NCI-H2081 treated with DMSO at 0.1 percent for 48 hours (cell line): ENCODE results near the gene SLC43A1.
"Not testable (repeated sequence)": the region's sequence is repeated elsewhere in the genome, so short reads cannot be mapped to it uniquely, and the experiment has no call there.

Experiments used
- DNase-seq: peaks from one replicate; lab custom pipeline; 2025; lab: John Stamatoyannopoulos, UW

Gene SLC43A1

DNA sequence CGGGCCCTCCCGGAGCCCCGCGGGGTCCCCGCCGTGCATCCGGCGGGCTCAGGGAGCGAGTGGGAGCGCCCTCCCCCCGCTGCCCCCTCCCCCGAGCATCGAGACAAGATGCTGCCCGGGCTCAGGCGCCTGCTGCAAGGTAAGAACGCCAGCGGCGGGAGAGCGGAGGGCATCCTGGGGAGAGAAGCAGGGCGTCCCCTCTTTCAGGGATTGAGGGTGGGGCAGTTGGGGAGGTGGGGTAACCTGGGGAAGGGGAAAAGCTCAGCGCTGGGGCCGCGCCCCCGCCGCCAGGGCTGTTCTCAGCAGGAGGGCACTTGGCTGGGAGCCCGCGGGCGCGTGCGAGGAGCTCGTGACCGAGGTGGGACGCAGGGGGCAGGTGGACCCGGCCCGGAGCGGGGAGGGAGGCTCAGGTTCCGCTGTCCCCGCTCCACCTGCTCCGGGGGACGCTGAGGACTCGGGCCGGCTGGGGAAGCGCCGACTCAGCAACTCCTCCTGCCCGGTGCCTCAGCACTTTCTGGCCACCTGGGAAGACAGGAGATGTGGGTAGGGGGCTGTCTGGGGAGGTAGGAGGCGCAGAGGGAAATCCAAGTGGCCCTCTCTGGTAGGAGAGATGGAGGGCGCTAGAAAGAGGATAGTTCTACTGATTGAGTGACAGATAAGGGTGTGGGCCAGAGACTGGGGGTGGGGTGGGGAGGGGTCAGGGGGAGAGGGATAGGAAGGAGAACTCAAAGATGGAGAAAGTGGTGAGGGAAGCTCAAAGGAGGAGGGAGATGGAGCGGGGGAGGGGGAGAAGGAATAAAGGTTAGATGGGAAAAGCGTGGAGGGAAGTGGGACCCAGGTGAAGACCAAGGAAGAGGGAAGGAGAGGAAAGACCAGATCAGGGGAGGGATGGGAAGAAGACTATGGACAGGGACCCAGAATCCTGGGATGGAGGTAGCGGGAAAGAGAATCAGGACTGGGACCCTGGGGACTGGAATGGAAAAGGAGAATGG lies 54.4 kb downstream of the SLC43A1 start:
- DNase-seq, result no peak

- DNase-seq, result no peak
These were observed 55.3 kb downstream of the SLC43A1 start, which contains the start of gene RTN4RL2 for GRCh38 chr11:57460022-57460757. Gene RTN4RL2 (plus strand): TSS chr11:57460528. CDS start chr11:57460866, 338 bp downstream.

DNA sequence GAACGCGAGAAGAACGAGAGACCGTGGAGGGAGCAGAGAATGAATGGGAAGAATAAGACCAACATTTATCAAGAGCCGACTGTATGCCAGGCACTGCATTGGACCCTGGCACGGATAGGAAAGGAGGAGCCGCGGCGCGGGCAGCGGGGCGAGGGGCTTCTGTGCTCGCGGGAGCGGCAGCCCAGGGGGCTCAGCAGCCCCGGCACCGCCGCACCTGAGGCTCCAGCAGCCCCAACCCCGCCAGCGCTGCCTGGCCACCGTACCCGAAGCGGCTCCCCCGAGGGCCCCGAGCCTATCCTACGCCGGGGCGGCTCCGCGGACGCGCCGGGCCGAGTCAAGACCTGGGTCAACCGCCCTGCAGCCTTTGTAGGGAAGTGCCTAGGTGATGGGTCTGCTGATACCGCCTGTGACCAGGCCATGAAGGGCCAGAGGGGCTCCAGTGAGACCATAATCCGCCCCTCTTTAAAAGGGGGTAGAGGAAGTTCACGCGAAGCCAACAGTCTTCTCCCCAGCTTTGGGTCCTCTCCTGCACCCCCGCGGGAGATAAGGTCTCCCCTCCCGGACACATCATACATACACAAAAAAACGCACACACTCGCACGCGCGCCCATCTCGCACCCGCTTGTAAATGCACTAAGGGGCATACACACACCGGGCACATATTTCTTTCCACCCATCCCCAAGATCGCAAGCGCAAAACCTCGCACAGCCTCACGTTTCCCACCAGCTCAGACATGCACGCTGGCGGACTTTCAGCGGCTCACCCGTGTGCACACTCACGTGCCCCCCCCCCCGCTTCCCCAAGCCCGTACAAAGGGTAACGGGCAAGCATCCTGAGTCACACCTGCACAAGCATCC lies 56.1 kb downstream of the SLC43A1 start:
- DNase-seq, result no peak

DNA sequence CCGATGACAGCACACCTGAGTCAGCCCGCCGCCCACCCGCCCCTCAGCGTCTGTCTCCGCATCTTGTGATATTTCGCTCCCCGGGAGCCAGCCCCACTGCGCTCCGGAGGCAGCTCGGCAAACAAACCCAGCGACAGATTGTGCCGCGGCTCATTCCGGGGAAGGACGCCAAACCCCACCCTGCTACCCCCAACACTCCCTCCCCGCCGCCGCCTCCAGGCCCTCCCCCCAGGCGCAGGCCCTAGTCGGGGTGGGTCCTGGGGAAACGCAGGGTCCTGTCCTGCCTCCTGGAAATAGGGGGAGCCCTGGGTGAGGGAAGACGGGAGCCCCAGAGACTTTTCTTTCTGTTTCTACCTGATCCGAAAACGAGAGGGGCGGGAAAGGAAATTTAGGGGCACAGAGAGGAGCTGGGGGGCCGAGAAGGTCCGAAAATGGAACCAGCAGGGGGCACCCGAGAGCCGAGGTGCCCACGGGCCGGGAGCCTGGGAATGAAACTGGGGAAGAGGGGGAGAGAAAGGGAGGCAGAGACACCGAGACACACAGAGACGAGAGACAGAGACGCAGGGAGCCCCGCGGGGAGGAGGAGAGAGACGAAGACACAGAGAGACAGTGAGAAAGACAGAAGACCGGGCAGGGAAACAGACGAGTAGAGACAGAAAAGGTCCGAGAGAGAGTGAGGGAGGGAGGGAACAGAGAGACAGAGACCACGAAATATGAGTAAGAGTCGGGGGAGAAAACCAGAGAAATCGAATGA lies 56.9 kb downstream of the SLC43A1 start:
- DNase-seq, result no peak

DNA sequence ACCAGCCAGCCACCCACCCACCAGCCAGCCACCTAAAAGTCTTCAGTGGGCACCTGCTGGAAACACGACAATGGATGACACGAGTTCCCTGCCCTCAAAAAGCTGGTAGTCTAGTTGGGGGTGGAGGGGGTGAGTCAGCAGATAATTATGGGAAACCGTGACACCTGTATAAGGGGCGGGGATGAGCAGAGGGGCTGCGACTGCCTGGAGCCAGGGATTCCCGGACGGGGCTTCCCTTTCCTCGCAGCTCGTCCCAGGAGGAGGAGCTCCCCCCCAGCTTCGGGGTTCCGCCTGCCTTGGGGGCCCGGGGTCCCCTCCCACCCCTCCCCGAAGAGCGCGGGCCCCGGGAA lies 57.5 kb downstream of the SLC43A1 start:
- DNase-seq, result no peak

DNA sequence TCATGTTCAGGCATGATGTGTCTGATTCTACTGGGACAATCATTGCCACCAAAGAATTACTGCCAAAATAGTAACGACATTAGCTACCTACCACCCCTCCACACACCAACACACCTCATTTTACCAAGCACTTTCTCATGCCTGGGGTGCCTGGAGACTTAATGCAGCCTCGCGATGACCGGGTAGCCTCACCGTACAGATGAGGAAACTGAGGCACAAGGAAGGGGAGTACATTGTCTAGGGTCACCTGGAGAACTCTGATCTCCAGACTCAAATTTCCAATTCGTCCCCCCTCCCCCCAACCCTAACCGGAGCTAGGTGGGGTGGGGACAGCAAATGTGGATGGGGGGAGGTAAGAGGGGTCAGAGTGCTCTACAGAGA lies 57.9 kb downstream of the SLC43A1 start:
- no peak for DNase-seq

- DNase-seq, result no peak
These were observed 58.4 kb downstream of the SLC43A1 start for GRCh38 chr11:57456960-57457642.

GRCh38 chr11:57453543-57454177 lies 61.8 kb downstream of the SLC43A1 start:
- no peak for DNase-seq

- no peak for DNase-seq
These were observed 69.4 kb downstream of the SLC43A1 start for GRCh38 chr11:57446055-57446454.

GRCh38 chr11:57445122-57445394 lies 70.4 kb downstream of the SLC43A1 start:
- not testable (repeated sequence) for DNase-seq

GRCh38 chr11:57444362-57445121 lies 71.0 kb downstream of the SLC43A1 start:
- no peak for DNase-seq

GRCh38 chr11:57440744-57441414 lies 74.6 kb downstream of the SLC43A1 start:
- no peak for DNase-seq

- no peak for DNase-seq
These were observed 75.7 kb downstream of the SLC43A1 start for GRCh38 chr11:57439786-57440185.

GRCh38 chr11:57438345-57439285 lies 76.9 kb downstream of the SLC43A1 start:
- DNase-seq, result no peak

DNA sequence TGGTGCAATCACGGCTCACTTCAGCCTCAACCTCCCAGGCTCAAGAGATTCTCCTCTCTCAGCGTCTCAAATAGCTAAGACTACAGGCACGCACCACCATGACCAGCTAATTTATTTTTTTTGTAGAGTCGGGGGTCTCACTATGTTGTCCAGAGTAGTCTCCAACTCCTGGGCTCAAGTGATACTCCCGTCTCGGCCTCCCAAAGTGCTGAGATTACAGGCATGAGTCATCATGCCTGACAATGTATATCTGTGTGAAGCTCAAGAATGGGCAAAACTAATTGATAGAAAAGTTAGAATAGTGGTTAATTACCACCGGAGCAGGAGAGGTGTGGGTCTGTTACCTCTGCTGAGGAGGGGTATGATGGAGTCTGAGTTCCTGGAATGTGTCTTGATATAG lies 79.5 kb downstream of the SLC43A1 start:
- no peak for DNase-seq

DNA sequence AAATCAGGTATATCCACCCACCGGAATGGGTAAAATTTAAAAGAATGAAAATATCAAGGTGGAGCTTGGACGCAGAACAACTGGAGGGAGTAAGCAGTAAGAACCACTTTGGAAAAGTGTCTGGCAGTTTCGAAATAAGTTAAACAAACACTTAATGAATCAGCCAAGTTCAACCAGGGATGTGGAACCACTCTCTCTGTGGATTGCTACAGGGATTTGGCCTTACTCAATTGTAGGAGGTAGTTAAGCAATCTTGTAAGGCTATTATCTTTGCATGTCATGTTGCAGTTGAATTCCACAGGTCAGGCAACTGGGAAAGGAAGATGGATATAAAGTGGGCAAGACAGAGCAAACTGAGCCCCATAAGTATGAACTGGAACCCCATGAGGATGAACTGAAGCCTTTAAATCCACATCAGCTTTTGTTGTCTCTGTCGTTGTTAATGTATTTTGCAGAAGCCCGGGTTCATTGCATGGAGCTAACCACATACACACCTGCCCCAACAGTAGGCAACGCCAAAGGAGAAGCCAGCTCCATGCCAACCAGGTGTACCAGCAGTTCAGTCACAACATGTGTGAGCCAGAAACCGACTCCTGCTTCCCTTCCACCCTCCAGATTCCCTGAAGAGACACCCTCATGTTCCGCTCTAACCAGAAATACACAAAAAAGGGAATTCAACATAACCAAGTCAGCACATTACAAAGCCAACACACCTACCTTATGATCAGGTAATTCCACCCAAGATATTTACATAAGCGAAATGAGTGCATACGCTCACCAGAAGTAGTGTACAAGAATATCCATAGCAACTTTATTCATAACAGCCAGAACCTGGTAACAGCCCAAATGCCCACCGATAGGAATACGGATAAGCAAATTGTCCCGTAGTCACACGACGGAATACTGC lies 80.6 kb downstream of the SLC43A1 start:
- no peak for DNase-seq
